Astrocyte (in vitro differentiated cells and primary cell): ENCODE measurements around the gene CXCL11.

Experiments used
- EZH2 ChIP-seq: IDR thresholded peaks from 2 replicates; pipeline ENCODE4 v1.6.1; 2012; ENCODE audit warnings: mild to moderate bottlenecking, low read length, inconsistent platforms; ENCODE audit not compliant: insufficient read depth
- TF ChIP-seq, protein P1 (sequence below): IDR thresholded peaks from 2 replicates; pipeline ENCODE4 v1.5.1; 2011; ENCODE audit warnings: low read depth, mild to moderate bottlenecking, inconsistent platforms, low read length, moderate library complexity; ENCODE audit not compliant: insufficient read depth

DNA sequence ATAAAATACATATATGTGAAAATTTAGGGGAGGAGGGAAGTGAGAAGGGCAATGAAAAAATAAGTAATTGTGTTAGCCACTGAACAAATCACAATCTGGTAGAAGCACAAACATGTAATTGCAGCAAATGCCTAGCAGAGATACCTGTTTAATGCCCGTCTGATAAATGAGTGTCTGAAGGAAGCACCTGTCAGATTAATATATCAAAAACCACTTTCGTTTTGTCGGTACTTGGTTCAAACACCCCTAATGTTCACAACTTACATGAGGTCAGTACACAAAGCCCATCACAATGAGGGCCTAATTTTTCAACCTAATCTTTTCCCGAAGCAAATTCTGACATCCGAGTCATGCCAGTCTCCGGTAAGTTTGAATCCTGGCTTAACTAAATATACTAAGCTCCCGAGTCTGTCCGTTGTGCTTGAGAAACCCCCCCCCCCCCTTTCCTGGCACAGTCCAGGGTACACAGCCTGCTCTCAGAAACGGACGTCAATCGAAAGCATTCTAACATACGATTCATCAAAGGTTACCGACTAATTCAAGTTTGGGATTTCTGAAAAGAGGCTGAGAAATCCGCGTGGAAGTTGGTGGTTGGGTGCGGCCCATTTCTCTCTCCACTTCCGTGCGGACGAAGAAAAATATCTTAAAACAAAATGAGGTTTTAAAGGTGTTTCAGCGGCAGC, 45.9 kb downstream of the CXCL11 start:
- TF ChIP-seq, protein P1, sequence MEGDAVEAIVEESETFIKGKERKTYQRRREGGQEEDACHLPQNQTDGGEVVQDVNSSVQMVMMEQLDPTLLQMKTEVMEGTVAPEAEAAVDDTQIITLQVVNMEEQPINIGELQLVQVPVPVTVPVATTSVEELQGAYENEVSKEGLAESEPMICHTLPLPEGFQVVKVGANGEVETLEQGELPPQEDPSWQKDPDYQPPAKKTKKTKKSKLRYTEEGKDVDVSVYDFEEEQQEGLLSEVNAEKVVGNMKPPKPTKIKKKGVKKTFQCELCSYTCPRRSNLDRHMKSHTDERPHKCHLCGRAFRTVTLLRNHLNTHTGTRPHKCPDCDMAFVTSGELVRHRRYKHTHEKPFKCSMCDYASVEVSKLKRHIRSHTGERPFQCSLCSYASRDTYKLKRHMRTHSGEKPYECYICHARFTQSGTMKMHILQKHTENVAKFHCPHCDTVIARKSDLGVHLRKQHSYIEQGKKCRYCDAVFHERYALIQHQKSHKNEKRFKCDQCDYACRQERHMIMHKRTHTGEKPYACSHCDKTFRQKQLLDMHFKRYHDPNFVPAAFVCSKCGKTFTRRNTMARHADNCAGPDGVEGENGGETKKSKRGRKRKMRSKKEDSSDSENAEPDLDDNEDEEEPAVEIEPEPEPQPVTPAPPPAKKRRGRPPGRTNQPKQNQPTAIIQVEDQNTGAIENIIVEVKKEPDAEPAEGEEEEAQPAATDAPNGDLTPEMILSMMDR = no peak
- TF ChIP-seq EZH2 = no peak
